HG02943 (cell line): ENCODE results near the gene ZNF653.
A peak's percentile ranks its signal among the peaks of the same experiment; 100 is the strongest.

Source experiments
- ATAC-seq: cut with Tn5 transposase; IDR thresholded peaks from one replicate; pipeline ENCODE4 v1.9.1; 2021; ENCODE audit warnings: mild to moderate bottlenecking, low read depth, moderate library complexity; ENCODE audit not compliant: unreplicated experiment

ZNF653 gene

DNA sequence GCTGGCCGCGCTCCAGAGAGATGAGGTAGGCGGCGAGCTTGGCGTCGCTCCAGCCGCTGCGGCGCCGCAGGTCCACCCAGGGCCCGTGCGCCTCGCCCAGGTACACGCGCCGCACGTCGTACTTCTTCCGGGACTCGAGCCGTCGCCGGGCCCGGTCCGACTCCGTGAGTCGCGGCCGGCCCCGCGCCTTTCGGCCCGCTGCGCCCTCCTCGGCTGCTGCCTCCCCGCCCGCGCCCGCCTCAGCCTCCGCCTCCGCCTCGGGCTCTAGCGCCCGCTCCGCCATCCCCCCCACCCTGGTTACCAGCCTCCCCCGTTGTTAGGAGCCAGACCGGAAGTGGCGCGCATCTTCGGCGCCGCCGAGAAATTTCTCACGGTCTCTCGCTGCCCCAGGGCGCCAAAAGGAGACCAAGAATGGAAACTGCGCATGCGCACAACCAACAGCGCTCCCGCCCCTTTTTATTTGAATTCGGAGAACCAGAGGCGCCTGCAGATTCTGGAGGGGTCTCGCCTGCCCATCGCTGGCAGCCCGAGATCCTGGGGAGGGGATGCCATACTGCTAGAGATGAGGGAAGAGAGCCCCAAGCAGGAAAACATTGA is at the start of gene ZNF653:
TSS of gene ZNF653 (minus strand) at position 336 of the 597 bp plus-strand sequence. CDS start at position 283, 53 bp downstream.
- peak; percentile 54 for ATAC-seq

DNA sequence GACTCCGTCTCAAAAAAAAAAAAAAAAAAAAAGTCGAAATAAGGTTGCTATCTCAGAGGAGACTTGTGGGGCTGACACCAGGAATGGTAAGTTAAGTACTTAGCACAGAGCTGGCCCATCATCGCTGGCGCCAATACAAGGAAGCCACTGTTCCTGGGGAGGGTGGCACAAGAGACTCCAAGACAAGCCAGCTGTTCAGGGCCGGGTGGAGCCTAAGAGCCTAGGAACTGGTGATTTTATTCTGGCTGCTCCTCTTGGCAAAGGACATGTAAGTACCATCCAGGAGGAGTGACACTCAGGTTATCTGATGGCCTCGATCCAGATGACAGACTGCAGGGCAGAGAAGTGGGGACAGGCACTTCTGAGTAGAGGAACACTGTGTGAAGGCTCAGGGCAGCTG is 49.6 kb upstream of the ZNF653 start:
- ATAC-seq, result no peak

GRCh38 chr19:11554160-11554559 is 48.5 kb upstream of the ZNF653 start:
- ATAC-seq, result no peak

GRCh38 chr19:11552666-11553372 is 47.2 kb upstream of the ZNF653 start:
- ATAC-seq, result no peak

DNA sequence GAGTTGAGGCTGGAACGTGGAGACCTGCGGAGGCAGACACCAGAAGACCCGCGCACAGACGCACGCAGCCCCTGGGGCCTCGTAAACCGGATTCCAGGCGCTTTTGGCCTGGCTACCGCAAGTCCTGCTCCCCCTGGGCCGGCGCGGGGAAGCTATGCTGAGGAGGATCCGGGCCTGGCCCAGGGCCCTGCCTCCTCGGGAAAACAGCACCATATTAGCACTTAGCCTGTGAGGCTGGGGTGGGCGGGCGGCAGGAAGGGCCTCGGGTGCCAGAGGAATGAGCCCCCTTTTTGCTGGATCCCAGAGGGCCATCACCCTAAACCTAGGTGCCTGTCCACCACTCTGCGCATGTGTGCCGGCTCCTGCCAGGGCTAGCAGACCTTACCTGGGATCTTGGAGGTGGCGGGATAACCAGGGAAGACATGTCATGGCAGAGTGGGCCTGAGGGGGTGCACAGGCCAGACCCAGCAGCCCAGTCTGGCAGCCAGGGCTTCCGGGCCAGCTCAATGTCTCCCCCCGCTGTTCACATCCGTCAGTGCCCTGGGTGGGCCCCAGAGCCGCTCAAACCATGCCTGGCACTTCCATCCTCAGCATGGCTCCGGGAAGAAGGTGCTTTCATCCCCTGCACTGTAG is 46.1 kb upstream of the ZNF653 start:
- no peak for ATAC-seq

DNA sequence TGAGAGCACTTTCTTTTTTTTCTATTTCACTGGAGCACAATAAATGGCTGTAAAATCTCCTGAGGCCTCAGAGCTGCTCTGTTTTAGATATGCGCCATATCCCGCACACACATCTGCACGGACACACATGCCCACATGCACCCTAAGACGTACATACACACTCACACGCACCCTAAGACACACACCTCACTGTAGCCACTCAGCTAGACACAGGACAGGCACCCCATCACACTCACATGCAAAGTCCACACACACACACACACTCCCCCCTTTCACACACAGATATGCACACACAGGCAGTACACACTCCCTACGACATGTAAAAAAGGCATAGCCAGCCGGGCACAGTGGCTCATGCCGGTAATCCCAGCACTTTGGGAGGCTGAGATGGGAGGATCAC is 44.6 kb upstream of the ZNF653 start:
- ATAC-seq, result no peak

DNA sequence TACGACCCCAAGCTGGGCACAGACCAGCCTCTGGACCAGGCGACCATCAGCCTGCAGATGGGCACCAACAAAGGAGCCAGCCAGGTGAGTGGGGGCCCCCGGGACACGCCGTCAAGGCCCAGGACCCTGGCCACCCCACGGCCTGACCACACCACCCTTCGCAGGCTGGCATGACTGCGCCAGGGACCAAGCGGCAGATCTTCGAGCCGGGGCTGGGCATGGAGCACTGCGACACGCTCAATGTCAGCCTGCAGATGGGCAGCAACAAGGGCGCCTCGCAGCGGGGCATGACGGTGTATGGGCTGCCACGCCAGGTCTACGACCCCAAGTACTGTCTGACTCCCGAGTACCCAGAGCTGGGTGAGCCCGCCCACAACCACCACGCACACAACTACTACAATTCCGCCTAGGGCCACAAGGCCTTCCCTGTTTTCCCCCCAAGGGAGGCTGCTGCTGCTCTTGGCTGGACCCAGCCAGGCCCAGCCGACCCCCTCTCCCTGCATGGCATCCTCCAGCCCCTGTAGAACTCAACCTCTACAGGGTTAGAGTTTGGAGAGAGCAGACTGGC is 43.8 kb upstream of the ZNF653 start:
- ATAC-seq, result no peak

GRCh38 chr19:11547929-11548700 is 42.5 kb upstream of the ZNF653 start:
- no peak for ATAC-seq

DNA sequence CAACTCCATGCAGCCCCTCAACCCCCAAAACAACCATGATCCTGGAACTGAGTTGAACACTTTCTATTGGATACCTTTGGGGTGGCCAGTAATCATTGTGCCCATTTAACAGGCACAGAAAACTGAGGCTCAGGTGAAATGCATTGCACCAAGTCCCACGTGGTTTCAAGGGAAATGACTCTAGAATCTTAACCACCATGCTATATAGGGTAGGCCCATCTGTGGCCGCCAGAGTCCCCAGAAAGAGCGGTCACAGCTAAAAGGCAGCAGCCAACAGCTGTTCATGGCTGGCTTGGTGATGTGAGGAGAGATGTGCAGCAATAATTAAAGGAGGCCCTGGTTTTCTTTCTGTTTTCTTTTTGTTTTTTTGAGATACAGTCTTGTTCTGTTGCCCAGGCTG is 35.6 kb upstream of the ZNF653 start:
- no peak for ATAC-seq

DNA sequence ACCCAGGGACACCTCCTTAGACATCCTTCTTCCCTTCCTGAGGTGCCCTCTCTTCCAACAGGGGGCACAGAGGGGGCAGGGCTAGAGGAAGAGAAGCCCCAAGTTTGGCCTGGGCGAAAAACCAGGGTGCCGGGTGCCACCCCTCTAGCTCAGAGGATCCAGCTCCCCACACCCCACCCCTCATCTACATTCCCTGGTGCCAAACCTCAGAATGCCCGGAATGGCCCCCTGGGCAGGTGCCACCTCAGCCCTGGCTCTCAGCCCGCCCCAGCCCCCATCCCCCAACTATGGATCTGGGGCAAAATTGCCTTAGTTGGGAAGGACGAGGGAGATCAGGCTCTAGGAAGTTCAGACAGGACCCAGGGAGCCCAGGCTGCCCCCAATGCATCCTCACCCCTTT is 35.0 kb upstream of the ZNF653 start:
- no peak for ATAC-seq

DNA sequence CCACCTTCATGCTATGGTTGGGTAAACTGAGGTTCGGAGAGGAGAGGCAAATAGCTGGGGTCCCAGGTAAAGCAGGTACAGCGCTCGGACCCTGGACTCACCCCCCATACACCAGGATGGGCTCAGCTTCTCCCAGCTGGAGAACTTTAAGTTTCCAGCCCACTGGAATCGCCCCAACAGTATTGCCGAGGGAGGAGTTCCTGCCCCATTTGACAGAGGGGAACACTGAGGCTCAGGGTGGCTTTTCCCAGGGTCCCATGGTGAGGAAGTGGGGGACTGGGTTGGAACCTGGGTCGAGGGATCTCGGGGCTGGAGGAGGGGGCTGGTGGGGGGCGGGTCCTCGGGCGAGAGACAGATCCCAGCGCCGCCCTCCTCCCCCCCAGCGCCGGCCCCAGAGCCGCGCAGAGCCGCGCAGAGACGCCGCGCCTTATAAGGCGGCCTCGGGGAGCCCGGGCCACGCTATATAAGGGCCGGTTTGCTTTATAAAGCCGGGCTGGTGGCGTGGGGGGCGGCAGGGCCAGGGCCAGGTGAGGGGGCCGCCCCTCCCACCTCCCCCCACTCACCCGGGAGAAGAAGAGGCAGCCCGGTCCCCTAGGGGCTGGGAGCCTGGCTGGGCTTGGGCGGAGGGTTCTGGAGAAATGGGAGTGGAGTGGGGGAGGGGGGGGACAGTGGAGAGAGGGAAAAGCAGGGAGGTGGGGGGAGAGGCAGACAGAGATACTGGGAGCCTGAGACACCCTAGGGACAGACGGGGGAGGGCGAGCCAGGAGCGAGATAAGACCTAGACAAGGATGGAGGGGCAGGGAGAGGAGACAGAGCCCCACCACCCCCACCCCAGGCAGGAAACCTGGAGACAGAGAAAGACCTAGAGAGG is 34.1 kb upstream of the ZNF653 start:
- ATAC-seq, result no peak

GRCh38 chr19:11538232-11539036 is 32.8 kb upstream of the ZNF653 start, which contains the start of gene CNN1:
TSS of gene CNN1 (plus strand) at chr19:11538851. CDS start at chr19:11538928, 77 bp downstream.
- no peak for ATAC-seq

DNA sequence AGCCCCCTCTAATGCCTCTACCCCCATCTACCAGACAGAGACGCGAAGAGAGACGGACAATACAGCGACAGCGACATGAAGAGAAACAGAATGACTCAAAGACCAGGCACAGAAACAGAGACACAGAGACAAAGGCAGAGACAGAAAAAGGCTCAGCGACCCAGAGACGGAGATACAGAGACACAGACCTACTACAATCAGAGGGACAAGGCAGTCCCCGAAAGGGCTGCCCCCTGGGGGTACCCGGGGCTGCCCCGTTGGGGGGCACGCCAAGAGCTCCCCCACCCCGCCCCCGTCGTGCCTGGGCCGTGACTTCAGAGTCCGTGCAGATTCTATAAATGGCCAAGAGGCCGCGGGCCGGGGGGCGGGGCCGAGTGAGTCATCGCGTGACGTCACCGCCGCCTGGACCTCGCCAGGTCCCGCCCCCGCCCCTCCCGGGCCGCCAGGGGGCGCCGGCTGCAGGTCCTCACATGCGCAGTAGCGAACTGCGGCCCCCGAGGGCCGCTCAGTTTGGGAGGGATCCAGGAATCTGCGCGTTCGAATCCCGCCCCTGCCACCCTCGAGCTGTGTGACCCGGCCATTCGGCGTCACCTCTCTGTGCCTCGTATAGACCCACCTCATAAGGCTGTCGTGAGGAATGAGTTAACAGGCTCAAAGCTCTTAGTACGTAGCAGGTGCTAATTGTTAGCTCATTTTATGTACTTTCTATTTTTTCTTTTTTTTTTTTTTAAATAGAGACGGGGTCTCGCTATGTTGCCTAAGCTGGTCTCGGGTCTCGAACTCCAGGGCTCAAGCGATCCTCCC is 30.4 kb upstream of the ZNF653 start:
- ATAC-seq, result no peak

DNA sequence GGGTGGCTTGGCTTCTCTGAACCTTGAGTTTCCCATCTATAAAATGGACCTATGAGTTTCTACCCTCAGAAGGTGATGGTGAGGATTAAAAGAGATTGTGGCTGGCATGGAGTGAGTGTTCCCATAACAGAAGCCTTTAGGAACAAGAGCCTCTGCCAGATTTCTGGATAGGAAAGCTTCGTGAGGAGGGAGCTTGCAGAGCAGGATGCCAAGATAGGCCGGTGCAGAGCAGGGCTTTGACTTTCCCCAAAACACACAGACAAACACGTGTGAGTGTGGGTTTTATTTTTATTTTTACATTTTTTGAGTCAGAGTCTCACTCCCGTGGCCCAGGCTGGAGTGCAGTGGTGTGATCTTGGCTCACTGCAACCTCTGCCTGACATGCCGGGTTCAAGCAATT is 29.3 kb upstream of the ZNF653 start:
- ATAC-seq, result no peak

DNA sequence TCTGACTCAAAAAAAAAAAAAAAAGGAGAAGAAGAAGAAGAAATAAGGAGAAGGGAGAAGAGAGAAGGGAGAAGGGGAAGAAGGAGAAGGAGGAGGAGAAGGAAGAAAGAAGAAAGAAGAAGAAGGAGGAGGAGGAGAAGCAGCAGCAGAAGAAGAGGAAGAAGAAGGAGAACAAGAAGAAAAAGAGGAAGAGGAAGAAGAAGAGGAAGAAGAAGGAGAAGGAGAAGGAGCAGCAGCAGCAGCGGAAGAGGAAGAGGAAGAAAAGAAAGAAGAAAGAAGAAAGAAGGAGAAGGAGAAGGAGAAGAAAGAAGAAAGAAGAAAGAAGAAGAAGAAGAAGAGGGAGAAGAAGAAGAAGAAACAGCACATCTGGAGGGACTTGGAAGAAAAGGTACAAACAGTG is 28.9 kb upstream of the ZNF653 start:
- ATAC-seq, result no peak

DNA sequence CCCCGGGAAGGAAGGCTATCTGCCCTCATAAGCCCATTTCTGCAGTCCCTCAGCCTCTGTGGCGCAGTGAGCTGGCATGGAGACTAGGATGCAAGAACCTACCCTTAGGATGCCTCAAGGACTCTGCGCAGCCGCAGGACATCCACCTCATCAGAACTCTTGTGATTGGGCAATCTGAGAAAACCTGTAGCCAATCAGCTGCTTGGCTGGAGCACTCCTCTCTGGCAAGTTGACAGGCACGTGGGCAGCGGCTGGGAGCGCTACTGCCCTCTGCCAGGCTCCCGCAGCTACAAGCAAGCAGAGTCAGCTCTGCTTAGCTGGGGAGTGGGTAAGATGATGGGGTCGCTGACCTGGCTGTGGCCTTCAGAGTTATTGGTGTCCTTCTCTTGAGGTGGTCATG is 24.8 kb upstream of the ZNF653 start:
- ATAC-seq, result no peak

DNA sequence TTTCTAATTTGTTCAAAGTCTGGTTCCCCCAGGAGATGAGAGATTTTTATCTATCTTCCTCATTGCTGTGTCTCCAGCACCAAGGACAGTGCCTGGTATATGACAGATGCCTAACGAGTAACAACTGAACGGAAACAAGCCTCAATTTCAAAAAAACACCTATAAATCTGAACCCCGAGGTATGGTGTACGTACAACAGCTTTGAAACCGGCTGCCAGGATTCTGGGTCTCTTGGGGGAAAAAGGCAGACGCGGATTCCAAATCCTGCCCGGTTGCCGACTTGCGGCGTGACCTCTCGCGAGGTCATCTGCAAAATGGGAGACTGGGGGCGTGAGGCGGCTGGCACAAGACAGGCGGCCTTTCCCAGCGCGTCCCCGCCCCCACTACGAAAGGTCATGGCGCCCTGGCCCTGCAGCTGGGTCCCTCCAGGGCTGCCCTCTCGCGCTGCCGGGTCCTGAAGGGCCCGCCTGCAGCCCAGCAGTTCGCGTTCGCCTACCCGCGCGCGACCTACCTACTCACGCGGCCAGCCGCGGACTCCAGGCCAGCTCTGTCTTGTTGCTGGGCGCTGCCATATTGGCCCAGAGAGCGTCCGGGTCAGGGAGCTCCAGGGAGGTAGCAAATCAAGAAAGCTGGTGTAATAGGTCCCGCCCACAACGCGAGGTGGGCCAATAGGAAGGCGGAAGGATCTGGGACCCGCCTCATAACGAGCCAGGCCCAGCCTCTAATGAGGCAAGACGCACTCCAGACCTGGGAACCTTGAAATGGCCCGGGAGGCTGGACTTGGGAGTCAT is 23.1 kb upstream of the ZNF653 start, which contains the start of gene ECSIT:
TSS of gene ECSIT (minus strand) at position 584 of the 791 bp plus-strand sequence. CDS start 9,964 bp downstream, outside the sequence.
- ATAC-seq, result peak; percentile 96
